HepG2 (cell line): ENCODE results near the gene CPLANE2. TPM values are rescaled to one million over a fixed set of nuclear protein-coding genes. Genes with fewer than 3 reads are reported as not detected.

Source experiments
- AKNA ChIP-seq: sonication (generic); formaldehyde crosslinking; IDR thresholded peaks from 2 replicates; pipeline ENCODE4 v1.4.0; 2020; ENCODE audit warnings: missing genetic modification reagents, borderline replicate concordance
- ARID2 ChIP-seq: sonication (generic); formaldehyde crosslinking; IDR thresholded peaks from 2 replicates; pipeline ENCODE4 v1.8.1; 2022; ENCODE audit warnings: mild to moderate bottlenecking, missing genetic modification reagents, borderline replicate concordance
- CHD2 ChIP-seq: IDR thresholded peaks from 2 replicates; pipeline ENCODE4 v1.6.1; 2011; ENCODE audit warnings: low read depth, low read length, improper control_type of control experiment
- MBD4 ChIP-seq: IDR thresholded peaks from 2 replicates; pipeline ENCODE4 v1.6.1; 2012; ENCODE audit warnings: low read length, inconsistent platforms, borderline replicate concordance
- PHF20 ChIP-seq: sonication (generic); formaldehyde crosslinking; IDR thresholded peaks from 2 replicates; pipeline ENCODE4 v1.5.0; 2020; ENCODE audit warnings: mild to moderate bottlenecking, missing genetic modification reagents
- TCF7L2 ChIP-seq: IDR thresholded peaks from 2 replicates; pipeline ENCODE4 v1.6.1; 2011; ENCODE audit warnings: mild to moderate bottlenecking, low read depth, low read length, moderate library complexity
- TFAP4 ChIP-seq: sonication (generic); IDR thresholded peaks from 2 replicates; pipeline ENCODE4 v1.6.1; 2016; ENCODE audit warnings: low read depth, borderline replicate concordance
- ZBTB49 ChIP-seq: sonication (generic); formaldehyde crosslinking; IDR thresholded peaks from 2 replicates; pipeline ENCODE4 v1.4.0; 2020; ENCODE audit warnings: missing genetic modification reagents, borderline replicate concordance
- ZNF10 ChIP-seq: sonication (generic); formaldehyde crosslinking; IDR thresholded peaks from 2 replicates; pipeline ENCODE4 v1.4.0; 2020; ENCODE audit warnings: mild to moderate bottlenecking, low read depth, missing genetic modification reagents, borderline replicate concordance
- ZNF17 ChIP-seq: sonication (generic); formaldehyde crosslinking; IDR thresholded peaks from 2 replicates; pipeline ENCODE4 v1.5.0; 2020; ENCODE audit warnings: mild to moderate bottlenecking, missing genetic modification reagents
- ZNF281 ChIP-seq: sonication (generic); formaldehyde crosslinking; IDR thresholded peaks from 2 replicates; pipeline ENCODE4 v1.4.0; 2020; ENCODE audit warnings: missing genetic modification reagents, borderline replicate concordance
- ZNF414 ChIP-seq: sonication (generic); formaldehyde crosslinking; IDR thresholded peaks from 2 replicates; pipeline ENCODE4 v1.5.0; 2020; ENCODE audit warnings: missing genetic modification reagents
- ZNF607 ChIP-seq: sonication (generic); formaldehyde crosslinking; IDR thresholded peaks from 2 replicates; pipeline ENCODE4 v1.5.1; 2020; ENCODE audit warnings: missing genetic modification reagents, mild to moderate bottlenecking, borderline replicate concordance
- ZNF629 ChIP-seq: sonication (generic); formaldehyde crosslinking; conservative IDR thresholded peaks from 2 replicates; pipeline ENCODE4 v1.5.0; 2020; ENCODE audit warnings: missing genetic modification reagents
- ZNF747 ChIP-seq: sonication (generic); formaldehyde crosslinking; IDR thresholded peaks from 2 replicates; pipeline ENCODE4 v1.8.1; 2023; ENCODE audit warnings: missing genetic modification reagents, mild to moderate bottlenecking, borderline replicate concordance
- ZNF773 ChIP-seq: sonication (generic); formaldehyde crosslinking; IDR thresholded peaks from 2 replicates; pipeline ENCODE4 v1.4.0; 2020; ENCODE audit warnings: missing genetic modification reagents, borderline replicate concordance
- polyA plus RNA-seq, 8 experiments: library from polyadenylated mRNA; depleted of rRNA in 3 of 8; stranded (reverse) in 7 of 8; unstranded in 1 of 8; fragments of >200 nt; fragmentation: Illumina TruSeq in 4 of 8; extraction: Trizol in 4 of 8; gene quantifications; 2 replicates each; pipeline versions ENCODE4 v1.2.1 to v1.2.3, GENCODE V29; 2011 to 2016; ENCODE audit warnings: low read depth in 4 of 8, missing spikeins in 1 of 8, mixed read lengths in 1 of 8; ENCODE audit not compliant: insufficient read depth in 1 of 8
- total RNA-seq, 5 experiments: library from RNA; depleted of rRNA; stranded (reverse); fragments of >200 nt; fragmentation: Illumina TruSeq; extraction: Trizol; gene quantifications; 2 replicates each; pipeline ENCODE4 v1.2.3, GENCODE V29; 2016; ENCODE audit warnings: low read depth in 1 of 5

Gene CPLANE2
- total and polyA plus RNA-seq, 2 of the 13 experiments (the other 11 are each of a cell fraction or from before 2014, with no cell fraction given): 0.29 to 1.6 TPM

- TF ChIP-seq AKNA (CRISPR knock-in tag) (no peak), ZNF607 (no peak), ARID2 (CRISPR knock-in tag) (no peak), TFAP4 (no peak), ZNF10 (CRISPR knock-in tag) (no peak), ZNF414 (0 out of 2 replicates have a peak, but pooled peaks have one; percentile 23), MBD4 (no peak), ZNF17 (no peak), ZNF773 (CRISPR knock-in tag) (no peak; the same call in 1 of the 2 replicates), ZBTB49 (CRISPR knock-in tag) (no peak), CHD2 (no peak), ZNF629 (CRISPR knock-in tag) (0 out of 2 replicates have a peak, but pooled peaks have one; percentile 22), PHF20 (CRISPR knock-in tag) (peak; percentile 59), ZNF747 (no peak), TCF7L2 (no peak), ZNF281 (peak; percentile 20; the same call in 1 of the 2 replicates)
Observed at GRCh38 chr1:16236511-16237342, at the start of gene CPLANE2 (continued).
